Endothelial cell (in vitro differentiated cells): ENCODE results near the gene RCOR1. TPM values are rescaled to one million over a fixed set of nuclear protein-coding genes. Genes with fewer than 3 reads are reported as not detected.
"Not testable (repeated sequence)": the region's sequence is repeated elsewhere in the genome, so short reads cannot be mapped to it uniquely, and the experiment has no call there.

Experiments used
- DNase-seq: peaks from one replicate; pipeline ENCODE4 v3.0.0; 2021; ENCODE audit warnings: low spot score
- H3K27ac Mint-ChIP-seq: one replicate; pipeline ENCODE4 v1.8.0; 2021; ENCODE audit warnings: mixed read lengths, inconsistent platforms; ENCODE audit not compliant: unreplicated experiment
- H3K27me3 Mint-ChIP-seq: one replicate; pipeline ENCODE4 v1.8.0; 2021; ENCODE audit warnings: mild to moderate bottlenecking, moderate library complexity, mixed read lengths, inconsistent platforms; ENCODE audit not compliant: unreplicated experiment
- H3K36me3 Mint-ChIP-seq: one replicate; pipeline ENCODE4 v1.8.0; 2021; ENCODE audit warnings: mild to moderate bottlenecking, low read depth, mixed read lengths, inconsistent platforms; ENCODE audit not compliant: unreplicated experiment
- H3K4me1 Mint-ChIP-seq: one replicate; pipeline ENCODE4 v1.8.0; 2021; ENCODE audit warnings: mild to moderate bottlenecking, mixed read lengths, inconsistent platforms; ENCODE audit not compliant: unreplicated experiment
- H3K4me3 Mint-ChIP-seq: one replicate; pipeline ENCODE4 v1.8.0; 2021; ENCODE audit warnings: mild to moderate bottlenecking, mixed read lengths, inconsistent platforms; ENCODE audit not compliant: unreplicated experiment
- H3K9me3 Mint-ChIP-seq: one replicate; pipeline ENCODE4 v1.8.0; 2021; ENCODE audit warnings: mixed read lengths, inconsistent platforms; ENCODE audit not compliant: unreplicated experiment
- total RNA-seq: library from RNA; stranded (reverse); fragmentation: NEBNext Ultra II Directional; extraction: Animal tissue kit (Norgen Biotek cat#: 25700); gene quantifications from one replicate; pipeline ENCODE4 v1.2.1, GENCODE V29; 2021; ENCODE audit not compliant: unreplicated experiment
- TF ChIP-seq, protein P1 (sequence below): fragments of 200-600 bp; sonication (generic); IDR thresholded peaks from one replicate; pipeline ENCODE4 v1.5.0; 2021; ENCODE audit warnings: antibody characterized with exemption; ENCODE audit not compliant: unreplicated experiment

RCOR1 gene
- total RNA-seq, 1 donor from 2014 or later = 51.6 TPM

DNA sequence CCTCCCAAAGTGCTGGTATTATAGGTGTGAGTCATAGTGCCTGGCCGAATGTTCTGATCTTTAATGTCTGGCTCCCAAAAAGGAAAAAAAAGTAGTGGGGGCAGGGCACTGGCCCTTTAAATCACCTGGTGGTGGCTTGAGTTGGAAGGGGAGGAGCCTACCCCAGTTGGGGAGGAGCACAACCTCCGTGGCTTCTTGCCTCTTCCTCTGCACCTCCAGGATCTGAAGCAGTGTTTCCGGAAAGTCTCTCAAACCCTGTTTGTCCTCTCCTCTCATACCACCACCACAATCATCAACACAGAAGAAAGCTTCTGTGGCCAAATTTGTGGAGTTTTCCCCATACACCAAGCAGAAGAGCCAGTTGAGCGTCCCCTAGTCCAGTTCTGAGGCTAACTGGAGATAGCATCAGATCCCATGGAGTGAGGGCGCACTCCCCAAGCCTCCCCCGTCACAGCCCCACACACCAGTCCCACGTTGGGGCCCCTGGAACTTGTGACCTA, 24.3 kb upstream of the RCOR1 start:
- Mint-ChIP-seq H3K27me3 (peaks cover 2% of the 10 kb centered on the region), H3K4me3 (no peak overlapping the region), H3K36me3 (peaks cover 4% of the 10 kb centered on the region), H3K27ac (no peak overlapping the region), H3K9me3 (no peaks in the 10 kb centered on the region), H3K4me1 (peaks cover 13% of the 10 kb centered on the region)
- TF ChIP-seq, protein P1, sequence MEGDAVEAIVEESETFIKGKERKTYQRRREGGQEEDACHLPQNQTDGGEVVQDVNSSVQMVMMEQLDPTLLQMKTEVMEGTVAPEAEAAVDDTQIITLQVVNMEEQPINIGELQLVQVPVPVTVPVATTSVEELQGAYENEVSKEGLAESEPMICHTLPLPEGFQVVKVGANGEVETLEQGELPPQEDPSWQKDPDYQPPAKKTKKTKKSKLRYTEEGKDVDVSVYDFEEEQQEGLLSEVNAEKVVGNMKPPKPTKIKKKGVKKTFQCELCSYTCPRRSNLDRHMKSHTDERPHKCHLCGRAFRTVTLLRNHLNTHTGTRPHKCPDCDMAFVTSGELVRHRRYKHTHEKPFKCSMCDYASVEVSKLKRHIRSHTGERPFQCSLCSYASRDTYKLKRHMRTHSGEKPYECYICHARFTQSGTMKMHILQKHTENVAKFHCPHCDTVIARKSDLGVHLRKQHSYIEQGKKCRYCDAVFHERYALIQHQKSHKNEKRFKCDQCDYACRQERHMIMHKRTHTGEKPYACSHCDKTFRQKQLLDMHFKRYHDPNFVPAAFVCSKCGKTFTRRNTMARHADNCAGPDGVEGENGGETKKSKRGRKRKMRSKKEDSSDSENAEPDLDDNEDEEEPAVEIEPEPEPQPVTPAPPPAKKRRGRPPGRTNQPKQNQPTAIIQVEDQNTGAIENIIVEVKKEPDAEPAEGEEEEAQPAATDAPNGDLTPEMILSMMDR = no peak
- DNase-seq = no peak

DNA sequence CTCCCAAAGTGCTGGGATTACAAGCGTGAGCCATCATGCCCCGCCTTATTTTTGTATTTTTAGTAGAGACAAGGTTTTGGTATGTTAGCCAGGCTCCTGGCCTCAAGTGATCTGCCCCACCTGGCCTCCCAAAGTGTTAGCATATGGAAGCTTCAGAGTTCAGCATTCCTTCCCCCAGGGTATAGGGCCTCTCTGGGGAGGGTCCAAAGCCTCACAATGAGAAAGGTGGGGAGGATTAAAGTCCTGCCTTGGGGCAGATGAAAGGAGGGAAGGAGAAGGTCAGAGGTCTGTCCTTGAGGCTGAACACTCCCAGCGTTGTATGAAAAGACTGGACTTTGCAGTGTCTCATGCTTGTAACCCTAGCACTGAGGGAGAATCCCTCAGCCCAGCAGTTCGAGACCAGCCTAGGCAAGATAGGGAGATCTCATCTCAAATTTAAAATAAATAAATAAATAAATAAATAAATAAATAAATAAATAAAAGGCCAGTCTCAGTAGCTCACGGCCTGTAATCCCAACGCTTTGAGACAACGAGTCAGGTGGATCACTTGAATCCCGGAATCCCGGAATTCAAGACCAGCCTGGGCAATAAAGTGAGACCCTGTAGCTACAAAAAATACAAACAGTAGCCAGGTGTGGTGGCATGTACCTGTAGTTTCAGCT, 22.0 kb upstream of the RCOR1 start:
- Mint-ChIP-seq H3K27me3 (peaks cover 4% of the 10 kb centered on the region), H3K27ac (no peak overlapping the region), H3K4me1 (peaks cover 21% of the 10 kb centered on the region), H3K4me3 (no peak overlapping the region), H3K9me3 (no peaks in the 10 kb centered on the region), H3K36me3 (peaks cover 3% of the 10 kb centered on the region)
- TF ChIP-seq, protein P1 = no peak
- DNase-seq = no peak

DNA sequence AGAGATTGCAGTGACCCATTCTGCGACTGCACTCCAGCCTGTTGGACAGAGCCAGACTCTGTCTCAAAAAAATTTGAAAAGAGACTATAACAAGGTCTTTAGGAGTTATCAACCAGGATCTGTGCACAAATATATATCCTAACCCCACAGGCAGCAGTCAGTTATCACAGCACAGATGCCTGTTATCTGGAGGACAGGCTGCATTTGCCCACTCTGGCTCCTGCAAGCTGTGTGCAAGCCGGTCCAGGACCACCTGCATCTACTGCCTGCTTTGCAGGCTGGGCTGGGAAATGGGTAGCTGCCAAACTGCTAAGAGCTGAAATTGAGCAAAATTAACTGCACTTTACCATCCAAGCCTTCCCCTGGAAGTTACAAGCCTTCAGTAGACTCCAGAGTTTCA, 21.4 kb upstream of the RCOR1 start:
- H3K27ac Mint-ChIP-seq = no peak overlapping the region
- DNase-seq = no peak
- H3K27me3 Mint-ChIP-seq = peaks cover 6% of the 10 kb centered on the region
- no peaks in the 10 kb centered on the region for H3K36me3 Mint-ChIP-seq
- H3K4me1 Mint-ChIP-seq = peaks cover 21% of the 10 kb centered on the region
- H3K9me3 Mint-ChIP-seq = no peaks in the 10 kb centered on the region
- H3K4me3 Mint-ChIP-seq = no peak overlapping the region
- TF ChIP-seq, protein P1 = no peak

DNA sequence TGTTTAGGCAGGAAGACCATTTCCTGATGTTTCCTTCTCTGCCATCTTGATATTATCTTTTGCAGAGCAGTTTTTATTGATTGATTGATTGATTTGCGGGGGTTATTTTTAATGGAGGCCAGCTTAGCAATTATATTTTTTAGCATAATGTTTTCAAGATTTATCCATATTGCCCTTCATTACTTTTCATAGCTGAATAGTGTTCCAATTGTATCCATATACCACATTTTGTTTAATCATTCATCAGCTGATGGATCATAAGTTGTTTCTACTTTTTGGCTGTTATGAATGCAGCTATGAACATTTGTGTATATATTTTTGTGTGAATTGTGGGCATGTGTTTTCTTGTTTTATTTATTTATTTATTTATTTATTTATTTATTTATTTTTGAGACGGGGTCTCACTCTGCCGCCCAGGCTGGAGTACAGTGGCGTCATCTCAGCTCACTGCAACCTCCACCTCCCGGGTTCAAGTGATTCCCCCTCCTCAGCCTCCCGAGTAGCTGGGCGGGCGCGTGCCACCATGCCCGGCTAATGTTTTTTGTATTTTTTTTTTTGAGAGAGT, 20.9 kb upstream of the RCOR1 start:
- Mint-ChIP-seq H3K4me3 (no peak overlapping the region), H3K36me3 (no peaks in the 10 kb centered on the region), H3K9me3 (no peaks in the 10 kb centered on the region), H3K4me1 (peaks cover 21% of the 10 kb centered on the region), H3K27ac (no peak overlapping the region), H3K27me3 (peaks cover 6% of the 10 kb centered on the region)
- DNase-seq = no peak
- TF ChIP-seq, protein P1 = no peak

DNA sequence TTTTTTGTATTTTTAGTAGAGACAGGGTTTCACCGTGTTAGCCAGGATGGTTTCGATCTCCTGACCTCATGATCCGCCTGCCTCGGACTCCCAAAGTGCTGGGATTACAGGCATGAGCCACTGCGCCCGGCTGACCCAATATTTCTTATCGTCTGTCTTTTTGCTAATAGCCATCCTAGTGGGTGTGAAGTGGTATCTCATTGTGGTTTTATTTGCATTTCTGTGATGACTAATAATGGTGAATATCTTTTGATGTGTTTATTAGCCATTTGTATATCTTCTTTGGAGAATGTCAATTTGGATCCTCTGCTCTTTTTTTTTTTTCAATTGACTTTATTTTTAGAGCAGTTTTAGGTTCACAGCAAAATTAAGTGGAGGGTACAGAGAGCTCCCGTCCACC, 19.3 kb upstream of the RCOR1 start:
- not testable (repeated sequence) for H3K36me3 Mint-ChIP-seq, H3K27me3 Mint-ChIP-seq, H3K4me3 Mint-ChIP-seq, DNase-seq, H3K9me3 Mint-ChIP-seq, H3K27ac Mint-ChIP-seq
- peaks cover 18% of the 10 kb centered on the region for H3K4me1 Mint-ChIP-seq
